ENCODE measurements around the gene RALGPS2.

GRCh38 chr1:178954937-178955336 is 229.9 kb downstream of the RALGPS2 start:
- TF ChIP-seq CTCF (IDR thresholded peaks at IDR 0.05) (no peak), POLR2A (IDR thresholded peaks at IDR 0.05) (no peak)
